ENCODE results near the gene INTS14.

INTS14 gene

DNA sequence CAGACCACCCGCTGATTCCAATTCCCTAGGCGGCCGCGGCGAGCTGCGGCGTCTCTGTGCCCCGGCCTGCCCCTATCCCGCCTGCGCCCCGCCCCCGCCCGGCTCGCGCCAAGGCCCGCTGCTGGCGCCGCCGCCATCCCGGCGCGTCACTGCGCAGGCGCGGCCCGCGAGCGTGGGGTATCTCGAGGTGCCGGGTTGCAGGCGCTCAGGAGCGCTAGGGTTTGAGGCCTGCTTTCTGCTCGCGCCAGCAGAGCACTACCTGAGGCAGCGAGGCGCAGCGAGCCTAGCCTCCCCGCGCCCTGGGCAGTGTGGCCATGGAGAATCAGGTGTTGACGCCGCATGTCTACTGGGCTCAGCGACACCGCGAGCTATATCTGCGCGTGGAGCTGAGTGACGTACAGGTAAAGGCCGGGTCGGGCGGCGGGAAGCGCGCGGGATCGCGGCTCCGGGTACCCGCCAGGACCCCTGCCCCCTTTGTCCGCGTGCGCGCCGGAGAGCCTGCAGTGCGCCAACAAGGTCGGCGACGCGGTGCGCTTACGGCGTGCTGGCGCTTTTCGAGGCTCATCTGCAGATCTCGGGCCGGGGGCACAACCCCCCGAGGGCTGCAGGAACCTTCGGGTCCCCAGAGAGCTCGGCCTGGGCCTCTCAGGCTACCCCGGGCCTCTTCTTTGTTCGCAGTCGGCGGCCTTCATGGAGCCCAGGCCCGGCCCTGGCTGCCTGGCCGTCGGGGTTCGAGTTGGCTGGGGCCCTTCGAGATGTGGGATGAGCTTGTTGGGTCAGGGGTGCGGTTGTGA lies 80.4 kb downstream of the INTS14 start, which contains the start of gene HACD3:
HACD3 (plus strand) TSS at position 146 of the 794 bp plus-strand sequence; CDS start at position 315, 169 bp downstream.
- H3K4me3 ChIP-seq (replicated peaks; ENCODE audit: insufficient read depth, low read length): peak within 1 kb of the TSS; percentile 81
- H3K27ac ChIP-seq (replicated peaks): peak within 1 kb of the TSS; percentile 83
- H3K27me3 ChIP-seq (ENCODE audit: insufficient read depth, poor library complexity, severe bottlenecking): no peaks in the 10 kb centered on the region
- TF ChIP-seq POLR2AphosphoS5 (IDR thresholded peaks at IDR 0.05; ENCODE audit: low read depth) (peak; percentile 61; the same call in 1 of the 2 replicates), SPI1 (IDR thresholded peaks at IDR 0.05; ENCODE audit: borderline replicate concordance, low read depth) (no peak)
- DNase-seq (ENCODE audit: low read depth in 1 of 2, low spot score in 1 of 2): peak; percentile 77 to 82

DNA sequence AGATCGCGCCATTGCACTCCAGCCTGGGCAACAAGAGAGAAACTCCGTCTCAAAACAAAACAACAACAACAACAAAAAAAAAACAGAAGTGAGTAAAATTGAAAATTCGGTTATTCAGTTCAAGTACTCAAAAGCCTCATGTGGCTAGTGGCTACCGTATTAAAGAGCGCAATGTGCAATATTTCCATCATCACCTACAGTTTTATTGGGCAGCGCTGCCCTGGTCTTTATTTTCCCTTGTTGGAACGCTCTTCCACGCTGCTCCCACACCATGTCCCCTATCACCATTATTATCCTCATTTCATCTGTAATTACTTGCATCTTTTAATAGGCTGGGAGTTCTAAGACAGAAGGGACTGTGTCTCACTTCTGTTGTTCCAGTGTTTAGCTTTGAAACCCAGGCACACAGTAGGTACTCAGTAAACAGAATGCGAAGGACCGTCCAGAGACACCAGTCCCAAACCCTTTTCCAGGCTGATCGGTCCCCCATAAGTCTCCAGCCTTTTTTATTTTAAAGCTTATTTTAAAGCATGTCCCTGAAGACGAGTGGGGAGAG lies 81.1 kb downstream of the INTS14 start:
- no peak for DNase-seq (ENCODE audit: low read depth in 1 of 2, low spot score in 1 of 2)
- peak overlapping the region; percentile 83 for H3K27ac ChIP-seq (replicated peaks)
- H3K27me3 ChIP-seq (ENCODE audit: insufficient read depth, poor library complexity, severe bottlenecking): no peaks in the 10 kb centered on the region
- TF ChIP-seq POLR2AphosphoS5 (IDR thresholded peaks at IDR 0.05; ENCODE audit: low read depth): no peak
- TF ChIP-seq, protein P1, sequence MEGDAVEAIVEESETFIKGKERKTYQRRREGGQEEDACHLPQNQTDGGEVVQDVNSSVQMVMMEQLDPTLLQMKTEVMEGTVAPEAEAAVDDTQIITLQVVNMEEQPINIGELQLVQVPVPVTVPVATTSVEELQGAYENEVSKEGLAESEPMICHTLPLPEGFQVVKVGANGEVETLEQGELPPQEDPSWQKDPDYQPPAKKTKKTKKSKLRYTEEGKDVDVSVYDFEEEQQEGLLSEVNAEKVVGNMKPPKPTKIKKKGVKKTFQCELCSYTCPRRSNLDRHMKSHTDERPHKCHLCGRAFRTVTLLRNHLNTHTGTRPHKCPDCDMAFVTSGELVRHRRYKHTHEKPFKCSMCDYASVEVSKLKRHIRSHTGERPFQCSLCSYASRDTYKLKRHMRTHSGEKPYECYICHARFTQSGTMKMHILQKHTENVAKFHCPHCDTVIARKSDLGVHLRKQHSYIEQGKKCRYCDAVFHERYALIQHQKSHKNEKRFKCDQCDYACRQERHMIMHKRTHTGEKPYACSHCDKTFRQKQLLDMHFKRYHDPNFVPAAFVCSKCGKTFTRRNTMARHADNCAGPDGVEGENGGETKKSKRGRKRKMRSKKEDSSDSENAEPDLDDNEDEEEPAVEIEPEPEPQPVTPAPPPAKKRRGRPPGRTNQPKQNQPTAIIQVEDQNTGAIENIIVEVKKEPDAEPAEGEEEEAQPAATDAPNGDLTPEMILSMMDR (IDR thresholded peaks at IDR 0.05; ENCODE audit: insufficient read depth, low read length): no peak
- no peak for TF ChIP-seq SPI1 (IDR thresholded peaks at IDR 0.05; ENCODE audit: borderline replicate concordance, low read depth)
- TF ChIP-seq, protein P2, sequence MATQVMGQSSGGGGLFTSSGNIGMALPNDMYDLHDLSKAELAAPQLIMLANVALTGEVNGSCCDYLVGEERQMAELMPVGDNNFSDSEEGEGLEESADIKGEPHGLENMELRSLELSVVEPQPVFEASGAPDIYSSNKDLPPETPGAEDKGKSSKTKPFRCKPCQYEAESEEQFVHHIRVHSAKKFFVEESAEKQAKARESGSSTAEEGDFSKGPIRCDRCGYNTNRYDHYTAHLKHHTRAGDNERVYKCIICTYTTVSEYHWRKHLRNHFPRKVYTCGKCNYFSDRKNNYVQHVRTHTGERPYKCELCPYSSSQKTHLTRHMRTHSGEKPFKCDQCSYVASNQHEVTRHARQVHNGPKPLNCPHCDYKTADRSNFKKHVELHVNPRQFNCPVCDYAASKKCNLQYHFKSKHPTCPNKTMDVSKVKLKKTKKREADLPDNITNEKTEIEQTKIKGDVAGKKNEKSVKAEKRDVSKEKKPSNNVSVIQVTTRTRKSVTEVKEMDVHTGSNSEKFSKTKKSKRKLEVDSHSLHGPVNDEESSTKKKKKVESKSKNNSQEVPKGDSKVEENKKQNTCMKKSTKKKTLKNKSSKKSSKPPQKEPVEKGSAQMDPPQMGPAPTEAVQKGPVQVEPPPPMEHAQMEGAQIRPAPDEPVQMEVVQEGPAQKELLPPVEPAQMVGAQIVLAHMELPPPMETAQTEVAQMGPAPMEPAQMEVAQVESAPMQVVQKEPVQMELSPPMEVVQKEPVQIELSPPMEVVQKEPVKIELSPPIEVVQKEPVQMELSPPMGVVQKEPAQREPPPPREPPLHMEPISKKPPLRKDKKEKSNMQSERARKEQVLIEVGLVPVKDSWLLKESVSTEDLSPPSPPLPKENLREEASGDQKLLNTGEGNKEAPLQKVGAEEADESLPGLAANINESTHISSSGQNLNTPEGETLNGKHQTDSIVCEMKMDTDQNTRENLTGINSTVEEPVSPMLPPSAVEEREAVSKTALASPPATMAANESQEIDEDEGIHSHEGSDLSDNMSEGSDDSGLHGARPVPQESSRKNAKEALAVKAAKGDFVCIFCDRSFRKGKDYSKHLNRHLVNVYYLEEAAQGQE (IDR thresholded peaks at IDR 0.05; ENCODE audit: insufficient replicate concordance, low read depth): no peak
- no peak for TF ChIP-seq GABPA (IDR thresholded peaks at IDR 0.05; ENCODE audit: low read depth)
- peak overlapping the region; percentile 81 for H3K4me3 ChIP-seq (replicated peaks; ENCODE audit: insufficient read depth, low read length)
